ENCODE measurements around the gene VTI1A. TPM values are rescaled to one million over a fixed set of nuclear protein-coding genes. Genes with fewer than 3 reads are reported as not detected.

Gene VTI1A
- total and polyA plus RNA-seq, 9 of the 15 experiments (the other 6 are each of a cell fraction or from before 2014, with no cell fraction given), result 9.3 to 21.4 (median 16.0) TPM

- intact Hi-C loops (cut with micrococcal nuclease), result no loop called here
- ATAC-seq (peak; percentile 74), DNase-seq (ENCODE audit: extremely low read depth in 1 of 4, low spot score in 3 of 4) (peak in 2 of 4 experiments; percentile 16 to 27), FAIRE-seq (no peak)
- in situ Hi-C loops (cut with MboI), result no loop called here
- peaks cover 0 to 3% of the 10 kb centered on the region in 2 experiments; a peak in 3 of 5 replicates for H3K4me1 ChIP-seq (replicated peaks in 1 of 2; ENCODE audit: control insufficient read depth in 2 of 2, insufficient read depth in 2 of 2, low read length in 2 of 2)
- no peak overlapping the region for H3K4me3 ChIP-seq
- 64% methylated on average over 11 of the region's 12 CpGs for WGBS (ENCODE audit: insufficient coverage, low coverage, missing lambda C conversion rate)
- no TSS peak for BruUV-seq (replicated peaks)
- no peaks in the 10 kb centered on the region for H3K27me3 ChIP-seq (ENCODE audit: control insufficient read depth in 2 of 2, insufficient read depth in 2 of 2, low read length in 2 of 2)
- TF ChIP-seq NFIC (IDR thresholded peaks at IDR 0.05), result peak; percentile 64
- no peak for TF ChIP-seq DDX20 (tag; IDR thresholded peaks at IDR 0.05; ENCODE audit: low read depth)
- TF ChIP-seq NRF1 (conservative IDR thresholded peaks at IDR 0.05 in 1 of 2, IDR thresholded peaks at IDR 0.05 in 1 of 2), result peak; percentile 55 to 71
- H3K36me3 ChIP-seq (ENCODE audit: control insufficient read depth, insufficient read depth, low read length), result no peaks in the 10 kb centered on the region
- no peak overlapping the region for H3K9ac ChIP-seq (ENCODE audit: insufficient read depth in 1 of 2, low read depth in 2 of 2, low read length in 2 of 2)
- H3K27ac ChIP-seq (ENCODE audit: extremely low read depth, low read depth, low read length), result no peak overlapping the region
- no peaks in the 10 kb centered on the region for H4K20me1 ChIP-seq (replicated peaks; ENCODE audit: control insufficient read depth, insufficient read depth, low read length)
- H3K79me2 ChIP-seq (ENCODE audit: control insufficient read depth, insufficient read depth, low read length), result no peaks in the 10 kb centered on the region
- no peak overlapping the region for H3K4me2 ChIP-seq (ENCODE audit: insufficient read depth, low read length)
- H3K9me1 ChIP-seq (ENCODE audit: control insufficient read depth, insufficient read depth, low read length), result no peaks in the 10 kb centered on the region
- no peak overlapping the region for H2AFZ ChIP-seq (ENCODE audit: low read depth, low read length)
- CTCF ChIA-PET (ENCODE audit: low intra/inter-chr PET ratio), result no interaction called here
- no peaks in the 10 kb centered on the region for H3K9me3 ChIP-seq (replicated peaks; ENCODE audit: control insufficient read depth, insufficient read depth, low read depth, low read length)
- POLR2A ChIA-PET, result no interaction called here
Observed at GRCh38 chr10:112755446-112756234, 308.6 kb downstream of the VTI1A start.

GRCh38 chr10:112756235-112756527, 309.2 kb downstream of the VTI1A start:
- Histone ChIP-seq H3K4me2 (ENCODE audit: insufficient read depth, low read length) (no peak overlapping the region), H2AFZ (ENCODE audit: low read depth, low read length) (no peak overlapping the region), H3K4me1 (replicated peaks in 1 of 2; ENCODE audit: control insufficient read depth in 2 of 2, insufficient read depth in 2 of 2, low read length in 2 of 2) (peaks cover 0 to 3% of the 10 kb centered on the region in 2 experiments; a peak in 3 of 5 replicates), H3K36me3 (ENCODE audit: control insufficient read depth, insufficient read depth, low read length) (no peaks in the 10 kb centered on the region), H3K79me2 (ENCODE audit: control insufficient read depth, insufficient read depth, low read length) (no peaks in the 10 kb centered on the region), H3K9me1 (ENCODE audit: control insufficient read depth, insufficient read depth, low read length) (no peaks in the 10 kb centered on the region), H3K27ac (ENCODE audit: extremely low read depth, low read depth, low read length) (no peak overlapping the region), H4K20me1 (replicated peaks; ENCODE audit: control insufficient read depth, insufficient read depth, low read length) (no peaks in the 10 kb centered on the region), H3K4me3 (no peak overlapping the region), H3K9ac (ENCODE audit: insufficient read depth in 1 of 2, low read depth in 2 of 2, low read length in 2 of 2) (no peak overlapping the region), H3K27me3 (ENCODE audit: control insufficient read depth in 2 of 2, insufficient read depth in 2 of 2, low read length in 2 of 2) (no peaks in the 10 kb centered on the region), H3K9me3 (replicated peaks; ENCODE audit: control insufficient read depth, insufficient read depth, low read depth, low read length) (no peaks in the 10 kb centered on the region)
- in situ Hi-C loops (cut with MboI) (no loop called here), intact Hi-C loops (cut with micrococcal nuclease) (no loop called here)
- 51% methylated on average over 7 of the region's 7 CpGs for WGBS (ENCODE audit: insufficient coverage, low coverage, missing lambda C conversion rate)
- DNase-seq (ENCODE audit: extremely low read depth in 1 of 4, low spot score in 3 of 4) (no peak), FAIRE-seq (no peak), ATAC-seq (no peak)
- POLR2A ChIA-PET, result no interaction called here
- BruUV-seq (replicated peaks), result no TSS peak
- CTCF ChIA-PET (ENCODE audit: low intra/inter-chr PET ratio), result no interaction called here
- TF ChIP-seq CREB1 (IDR thresholded peaks at IDR 0.05) (no peak), CREB1 (CRISPR knock-in tag; IDR thresholded peaks at IDR 0.05) (no peak), BRF1 (IDR thresholded peaks at IDR 0.05; ENCODE audit: borderline replicate concordance, extremely low read depth, insufficient read length) (no peak), SREBF2 (CRISPR knock-in tag; IDR thresholded peaks at IDR 0.05) (no peak), PPARD (CRISPR knock-in tag; IDR thresholded peaks at IDR 0.05) (no peak), ZNF133 (CRISPR knock-in tag; IDR thresholded peaks at IDR 0.05) (no peak), RBM25 (IDR thresholded peaks at IDR 0.05; ENCODE audit: low read depth, low read length, severe bottlenecking) (no peak)
- TF ChIP-seq, protein P1, sequence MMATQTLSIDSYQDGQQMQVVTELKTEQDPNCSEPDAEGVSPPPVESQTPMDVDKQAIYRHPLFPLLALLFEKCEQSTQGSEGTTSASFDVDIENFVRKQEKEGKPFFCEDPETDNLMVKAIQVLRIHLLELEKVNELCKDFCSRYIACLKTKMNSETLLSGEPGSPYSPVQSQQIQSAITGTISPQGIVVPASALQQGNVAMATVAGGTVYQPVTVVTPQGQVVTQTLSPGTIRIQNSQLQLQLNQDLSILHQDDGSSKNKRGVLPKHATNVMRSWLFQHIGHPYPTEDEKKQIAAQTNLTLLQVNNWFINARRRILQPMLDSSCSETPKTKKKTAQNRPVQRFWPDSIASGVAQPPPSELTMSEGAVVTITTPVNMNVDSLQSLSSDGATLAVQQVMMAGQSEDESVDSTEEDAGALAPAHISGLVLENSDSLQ (IDR thresholded peaks at IDR 0.05), result no peak
- TF ChIP-seq, protein P2, sequence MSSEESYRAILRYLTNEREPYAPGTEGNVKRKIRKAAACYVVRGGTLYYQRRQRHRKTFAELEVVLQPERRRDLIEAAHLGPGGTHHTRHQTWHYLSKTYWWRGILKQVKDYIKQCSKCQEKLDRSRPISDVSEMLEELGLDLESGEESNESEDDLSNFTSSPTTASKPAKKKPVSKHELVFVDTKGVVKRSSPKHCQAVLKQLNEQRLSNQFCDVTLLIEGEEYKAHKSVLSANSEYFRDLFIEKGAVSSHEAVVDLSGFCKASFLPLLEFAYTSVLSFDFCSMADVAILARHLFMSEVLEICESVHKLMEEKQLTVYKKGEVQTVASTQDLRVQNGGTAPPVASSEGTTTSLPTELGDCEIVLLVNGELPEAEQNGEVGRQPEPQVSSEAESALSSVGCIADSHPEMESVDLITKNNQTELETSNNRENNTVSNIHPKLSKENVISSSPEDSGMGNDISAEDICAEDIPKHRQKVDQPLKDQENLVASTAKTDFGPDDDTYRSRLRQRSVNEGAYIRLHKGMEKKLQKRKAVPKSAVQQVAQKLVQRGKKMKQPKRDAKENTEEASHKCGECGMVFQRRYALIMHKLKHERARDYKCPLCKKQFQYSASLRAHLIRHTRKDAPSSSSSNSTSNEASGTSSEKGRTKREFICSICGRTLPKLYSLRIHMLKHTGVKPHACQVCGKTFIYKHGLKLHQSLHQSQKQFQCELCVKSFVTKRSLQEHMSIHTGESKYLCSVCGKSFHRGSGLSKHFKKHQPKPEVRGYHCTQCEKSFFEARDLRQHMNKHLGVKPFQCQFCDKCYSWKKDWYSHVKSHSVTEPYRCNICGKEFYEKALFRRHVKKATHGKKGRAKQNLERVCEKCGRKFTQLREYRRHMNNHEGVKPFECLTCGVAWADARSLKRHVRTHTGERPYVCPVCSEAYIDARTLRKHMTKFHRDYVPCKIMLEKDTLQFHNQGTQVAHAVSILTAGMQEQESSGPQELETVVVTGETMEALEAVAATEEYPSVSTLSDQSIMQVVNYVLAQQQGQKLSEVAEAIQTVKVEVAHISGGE (CRISPR knock-in tag; IDR thresholded peaks at IDR 0.05), result no peak

All from K562 (cell line).